ENCODE measurements around the gene KCNAB1. TPM values are rescaled to one million over a fixed set of nuclear protein-coding genes. Genes with fewer than 3 reads are reported as not detected.
"Not testable (repeated sequence)": the region's sequence is repeated elsewhere in the genome, so short reads cannot be mapped to it uniquely, and the experiment has no call there.

KCNAB1 gene
- total RNA-seq: not detected in 2 replicates

GRCh38 chr3:156120528-156121251 is at the start of gene KCNAB1:
Gene KCNAB1 (plus strand): TSS chr3:156120578.
- intact Hi-C loops (cut with micrococcal nuclease): no loop called here

- intact Hi-C loops (cut with micrococcal nuclease): no loop called here
Observed at GRCh38 chr3:156071031-156071430, 49.3 kb upstream of the KCNAB1 start.

GRCh38 chr3:156072950-156073657 is 47.3 kb upstream of the KCNAB1 start:
- intact Hi-C loops (cut with micrococcal nuclease): not testable (repeated sequence)

- intact Hi-C loops (cut with micrococcal nuclease): no loop called here
Observed at GRCh38 chr3:156090126-156090525, 30.3 kb upstream of the KCNAB1 start.

- intact Hi-C loops (cut with micrococcal nuclease): no loop called here
Observed at GRCh38 chr3:156093964-156094363, 26.4 kb upstream of the KCNAB1 start.

GRCh38 chr3:156094391-156094790 is 26.0 kb upstream of the KCNAB1 start:
- intact Hi-C loops (cut with micrococcal nuclease): no loop called here

GRCh38 chr3:156095652-156096051 is 24.7 kb upstream of the KCNAB1 start:
- intact Hi-C loops (cut with micrococcal nuclease): not testable (repeated sequence)

- intact Hi-C loops (cut with micrococcal nuclease): no loop called here
Observed at GRCh38 chr3:156098437-156099035, 21.8 kb upstream of the KCNAB1 start.

- intact Hi-C loops (cut with micrococcal nuclease): not testable (repeated sequence)
Observed at GRCh38 chr3:156099348-156099747, 21.0 kb upstream of the KCNAB1 start.

- intact Hi-C loops (cut with micrococcal nuclease): not testable (repeated sequence)
Observed at GRCh38 chr3:156099984-156100383, 20.4 kb upstream of the KCNAB1 start.

- intact Hi-C loops (cut with micrococcal nuclease): no loop called here
Observed at GRCh38 chr3:156102267-156102931, 18.0 kb upstream of the KCNAB1 start.

- intact Hi-C loops (cut with micrococcal nuclease): no loop called here
Observed at GRCh38 chr3:156106721-156107373, 13.5 kb upstream of the KCNAB1 start.

GRCh38 chr3:156107504-156107903 is 12.9 kb upstream of the KCNAB1 start:
- intact Hi-C loops (cut with micrococcal nuclease): no loop called here

- intact Hi-C loops (cut with micrococcal nuclease): no loop called here
Observed at GRCh38 chr3:156108616-156109015, 11.8 kb upstream of the KCNAB1 start.

- intact Hi-C loops (cut with micrococcal nuclease): no loop called here
Observed at GRCh38 chr3:156109989-156110388, 10.4 kb upstream of the KCNAB1 start.

GRCh38 chr3:156126467-156126866 is 6.1 kb downstream of the KCNAB1 start:
- intact Hi-C loops (cut with micrococcal nuclease): no loop called here

GRCh38 chr3:156131241-156131640 is 10.9 kb downstream of the KCNAB1 start:
- intact Hi-C loops (cut with micrococcal nuclease): no loop called here

- intact Hi-C loops (cut with micrococcal nuclease): no loop called here
Observed at GRCh38 chr3:156131799-156132198, 11.4 kb downstream of the KCNAB1 start.

GRCh38 chr3:156132313-156132712 is 11.9 kb downstream of the KCNAB1 start:
- intact Hi-C loops (cut with micrococcal nuclease): no loop called here

GRCh38 chr3:156133076-156133475 is 12.7 kb downstream of the KCNAB1 start:
- intact Hi-C loops (cut with micrococcal nuclease): no loop called here

- intact Hi-C loops (cut with micrococcal nuclease): no loop called here
Observed at GRCh38 chr3:156135921-156136638, 15.7 kb downstream of the KCNAB1 start.

Measured in T-helper 2 cell treated with Interferon-gamma antibody and Interleukin-4, amounts not matched to agents 100 ng/mL and 5 ng/mL, for 36 hours (primary cell).